ENCODE data around the gene B3GAT1. TPM values are rescaled to one million over a fixed set of nuclear protein-coding genes. Genes with fewer than 3 reads are reported as not detected.

Gene B3GAT1
- total and polyA plus RNA-seq, 2 of the 13 experiments (the other 11 are each of a cell fraction or from before 2014, with no cell fraction given) = not detected

- Histone ChIP-seq H3K9me3 (ENCODE audit: low read length) (no peaks in the 10 kb centered on the region), H2AFZ (ENCODE audit: low read length) (no peak overlapping the region), H3K27me3 (ENCODE audit: control insufficient read depth in 1 of 2, insufficient read depth in 2 of 2, low read length in 2 of 2) (peaks cover 6 to 56% of the 10 kb centered on the region in 2 experiments; a peak in 4 of 5 replicates), H3K4me3 (replicated peaks in 1 of 3; ENCODE audit: insufficient read depth in 1 of 3, low read depth in 2 of 3, low read length in 3 of 3) (no peak overlapping the region), H3K79me2 (ENCODE audit: insufficient read depth, low read length) (no peaks in the 10 kb centered on the region), H3K4me1 (ENCODE audit: insufficient read depth, low read length) (no peaks in the 10 kb centered on the region), H3K27ac (ENCODE audit: extremely low read length, insufficient read depth, low read length) (no peak overlapping the region), H3K36me3 (replicated peaks in 1 of 2; ENCODE audit: control insufficient read depth in 1 of 2, insufficient read depth in 2 of 2, low read length in 2 of 2) (no peaks in the 10 kb centered on the region), H4K20me1 (ENCODE audit: insufficient read depth, low read length) (no peaks in the 10 kb centered on the region), H3K9ac (ENCODE audit: insufficient read depth, low read depth, low read length) (no peak overlapping the region), H3K4me2 (ENCODE audit: low read depth, low read length) (no peak overlapping the region)
- intact Hi-C loops (cut with micrococcal nuclease; ENCODE audit: unreplicated experiment) = no loop called here
- no peak for TF ChIP-seq MXD3 (CRISPR knock-in tag; IDR thresholded peaks at IDR 0.05)
- FAIRE-seq (no peak), DNase-seq (ENCODE audit: low spot score) (no peak), ATAC-seq (no peak)
- no TSS peak for BruUV-seq (replicated peaks)
- WGBS (ENCODE audit: low lambda C conversion rate) = 34% methylated on average over 13 of the region's 15 CpGs
- CTCF ChIA-PET (ENCODE audit: low intra/inter-chr PET ratio, low total read pairs) = no interaction called here
- POLR2A ChIA-PET = no interaction called here
- in situ Hi-C loops (cut with HindIII; ENCODE audit: extremely low pct_ligation_motif_present, low pct_unique_long_range_greater_than_20kb) = no loop called here
Observed at GRCh38 chr11:134409552-134410429, 2.3 kb downstream of the B3GAT1 start.

GRCh38 chr11:134407923-134408322 lies 4.1 kb downstream of the B3GAT1 start:
- 1% methylated on average over 8 of the region's 8 CpGs for WGBS (ENCODE audit: low lambda C conversion rate)
- TF ChIP-seq RNF2 (conservative IDR thresholded peaks at IDR 0.05; ENCODE audit: low read depth) (no peak), ZNF281 (CRISPR knock-in tag; IDR thresholded peaks at IDR 0.05; ENCODE audit: borderline replicate concordance) (no peak), HIVEP1 (CRISPR knock-in tag; IDR thresholded peaks at IDR 0.05) (no peak), HOXA9 (CRISPR knock-in tag; IDR thresholded peaks at IDR 0.05; ENCODE audit: borderline replicate concordance) (no peak), KMT2A (CRISPR knock-in tag; IDR thresholded peaks at IDR 0.05) (no peak), CREB3 (CRISPR knock-in tag; IDR thresholded peaks at IDR 0.05) (no peak)
- TF ChIP-seq, protein P1, sequence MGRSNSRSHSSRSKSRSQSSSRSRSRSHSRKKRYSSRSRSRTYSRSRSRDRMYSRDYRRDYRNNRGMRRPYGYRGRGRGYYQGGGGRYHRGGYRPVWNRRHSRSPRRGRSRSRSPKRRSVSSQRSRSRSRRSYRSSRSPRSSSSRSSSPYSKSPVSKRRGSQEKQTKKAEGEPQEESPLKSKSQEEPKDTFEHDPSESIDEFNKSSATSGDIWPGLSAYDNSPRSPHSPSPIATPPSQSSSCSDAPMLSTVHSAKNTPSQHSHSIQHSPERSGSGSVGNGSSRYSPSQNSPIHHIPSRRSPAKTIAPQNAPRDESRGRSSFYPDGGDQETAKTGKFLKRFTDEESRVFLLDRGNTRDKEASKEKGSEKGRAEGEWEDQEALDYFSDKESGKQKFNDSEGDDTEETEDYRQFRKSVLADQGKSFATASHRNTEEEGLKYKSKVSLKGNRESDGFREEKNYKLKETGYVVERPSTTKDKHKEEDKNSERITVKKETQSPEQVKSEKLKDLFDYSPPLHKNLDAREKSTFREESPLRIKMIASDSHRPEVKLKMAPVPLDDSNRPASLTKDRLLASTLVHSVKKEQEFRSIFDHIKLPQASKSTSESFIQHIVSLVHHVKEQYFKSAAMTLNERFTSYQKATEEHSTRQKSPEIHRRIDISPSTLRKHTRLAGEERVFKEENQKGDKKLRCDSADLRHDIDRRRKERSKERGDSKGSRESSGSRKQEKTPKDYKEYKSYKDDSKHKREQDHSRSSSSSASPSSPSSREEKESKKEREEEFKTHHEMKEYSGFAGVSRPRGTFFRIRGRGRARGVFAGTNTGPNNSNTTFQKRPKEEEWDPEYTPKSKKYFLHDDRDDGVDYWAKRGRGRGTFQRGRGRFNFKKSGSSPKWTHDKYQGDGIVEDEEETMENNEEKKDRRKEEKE (IDR thresholded peaks at IDR 0.05) = no peak

More at GRCh38 chr11:134407923-134408322, 4.1 kb downstream of the B3GAT1 start:
- intact Hi-C loops (cut with micrococcal nuclease; ENCODE audit: unreplicated experiment) (no loop called here), in situ Hi-C loops (cut with HindIII; ENCODE audit: extremely low pct_ligation_motif_present, low pct_unique_long_range_greater_than_20kb) (no loop called here)
- Histone ChIP-seq H4K20me1 (ENCODE audit: insufficient read depth, low read length) (no peaks in the 10 kb centered on the region), H3K4me2 (ENCODE audit: low read depth, low read length) (no peak overlapping the region), H3K27ac (ENCODE audit: extremely low read length, insufficient read depth, low read length) (no peak overlapping the region), H3K9ac (ENCODE audit: insufficient read depth, low read depth, low read length) (no peak overlapping the region), H3K4me3 (replicated peaks in 1 of 3; ENCODE audit: insufficient read depth in 1 of 3, low read depth in 2 of 3, low read length in 3 of 3) (no peak overlapping the region), H2AFZ (ENCODE audit: low read length) (no peak overlapping the region), H3K9me3 (ENCODE audit: low read length) (no peaks in the 10 kb centered on the region), H3K79me2 (ENCODE audit: insufficient read depth, low read length) (no peaks in the 10 kb centered on the region), H3K27me3 (ENCODE audit: control insufficient read depth in 1 of 2, insufficient read depth in 2 of 2, low read length in 2 of 2) (peaks cover 7 to 50% of the 10 kb centered on the region in 2 experiments; a peak in 4 of 5 replicates), H3K36me3 (replicated peaks in 1 of 2; ENCODE audit: control insufficient read depth in 1 of 2, insufficient read depth in 2 of 2, low read length in 2 of 2) (no peaks in the 10 kb centered on the region), H3K4me1 (ENCODE audit: insufficient read depth, low read length) (no peaks in the 10 kb centered on the region)
- FAIRE-seq = no peak
- no TSS peak for BruUV-seq (replicated peaks)
- no peak for DNase-seq (ENCODE audit: low spot score)
- CTCF ChIA-PET (ENCODE audit: low intra/inter-chr PET ratio, low total read pairs) = no interaction called here
- POLR2A ChIA-PET = no interaction called here
- no peak for ATAC-seq
